SK-N-SH treated with all-trans-retinoic acid at 6 μM for 48 hours (cell line): ENCODE results near the gene ST6GALNAC2.

Experiments used
- ATAC-seq: fragments of 200-7000 bp; cut with Tn5 transposase; 3 replicates; pipeline ENCODE4 v1.9.1; 2020; ENCODE audit warnings: mild to moderate bottlenecking, moderate library complexity
- ARNTL ChIP-seq: fragments of 450-650 bp; formaldehyde crosslinking; IDR thresholded peaks from 2 replicates; pipeline ENCODE4 v1.5.0; 2020; ENCODE audit warnings: low read depth, mild to moderate bottlenecking, moderate library complexity, borderline replicate concordance
- BACH2 ChIP-seq: fragments of 250-450 bp; sonication (Bioruptor Pico); IDR thresholded peaks from 2 replicates; pipeline ENCODE4 v1.9.0; 2021; ENCODE audit warnings: mild to moderate bottlenecking, borderline replicate concordance
- ESRRG ChIP-seq: fragments of 250-450 bp; sonication (Bioruptor Pico); IDR thresholded peaks from 2 replicates; pipeline ENCODE4 v1.6.1; 2021; ENCODE audit warnings: mild to moderate bottlenecking
- GLIS3 ChIP-seq: fragments of 250-450 bp; sonication (Bioruptor Pico); IDR thresholded peaks from 2 replicates; pipeline ENCODE4 v1.5.0; 2020; ENCODE audit warnings: mild to moderate bottlenecking, moderate library complexity
- ISL1 ChIP-seq: fragments of 250-450 bp; sonication (Bioruptor Pico); IDR thresholded peaks from 2 replicates; pipeline ENCODE4 v2.1.2; 2022; ENCODE audit warnings: mild to moderate bottlenecking, moderate library complexity
- OSR1 ChIP-seq: fragments of 250-450 bp; sonication (Bioruptor Pico); IDR thresholded peaks from 2 replicates; pipeline ENCODE4 v1.8.0; 2022; ENCODE audit warnings: moderate library complexity, mild to moderate bottlenecking, inconsistent platforms
- PPARA ChIP-seq: fragments of 250-450 bp; sonication (Bioruptor Pico); IDR thresholded peaks from 2 replicates; pipeline ENCODE4 v1.5.0; 2020; ENCODE audit warnings: mild to moderate bottlenecking, borderline replicate concordance
- RARB ChIP-seq: fragments of 250-450 bp; sonication (Bioruptor Pico); IDR thresholded peaks from 2 replicates; pipeline ENCODE4 v1.8.0; 2021; ENCODE audit warnings: mild to moderate bottlenecking, moderate library complexity
- SNAI2 ChIP-seq: fragments of 250-450 bp; sonication (Bioruptor Pico); IDR thresholded peaks from 2 replicates; pipeline ENCODE4 v1.5.0; 2020; ENCODE audit warnings: mild to moderate bottlenecking, moderate library complexity
- TCF4 ChIP-seq: fragments of 250-450 bp; sonication (Bioruptor Pico); IDR thresholded peaks from 2 replicates; pipeline ENCODE4 v1.8.0; 2021; ENCODE audit warnings: mild to moderate bottlenecking, moderate library complexity, borderline replicate concordance
- TOX ChIP-seq: fragments of 250-450 bp; sonication (Bioruptor Pico); IDR thresholded peaks from 2 replicates; pipeline ENCODE4 v1.8.0; 2021; ENCODE audit warnings: mild to moderate bottlenecking, moderate library complexity, borderline replicate concordance
- ZC3H10 ChIP-seq: fragments of 250-450 bp; sonication (Bioruptor Pico); IDR thresholded peaks from 2 replicates; pipeline ENCODE4 v1.5.1; 2021; ENCODE audit warnings: mild to moderate bottlenecking, moderate library complexity
- ZFP3 ChIP-seq: fragments of 250-450 bp; sonication (Bioruptor Pico); IDR thresholded peaks from 2 replicates; pipeline ENCODE4 v1.5.0; 2020; ENCODE audit warnings: mild to moderate bottlenecking, moderate library complexity
- ZFP30 ChIP-seq: fragments of 450-650 bp; formaldehyde crosslinking; IDR thresholded peaks from 2 replicates; pipeline ENCODE4 v1.5.0; 2022; ENCODE audit warnings: mild to moderate bottlenecking, moderate library complexity
- ZNF565 ChIP-seq: fragments of 450-650 bp; formaldehyde crosslinking; conservative IDR thresholded peaks from 2 replicates; pipeline ENCODE4 v1.5.0; 2020; ENCODE audit warnings: low read depth, mild to moderate bottlenecking, moderate library complexity
- ZNF70 ChIP-seq: fragments of 450-650 bp; formaldehyde crosslinking; IDR thresholded peaks from 2 replicates; pipeline ENCODE4 v1.5.0; 2020; ENCODE audit warnings: mild to moderate bottlenecking, moderate library complexity
- TF ChIP-seq, protein P1 (sequence below): fragments of 250-450 bp; sonication (Bioruptor Pico); IDR thresholded peaks from 2 replicates; pipeline ENCODE4 v1.5.1; 2020; ENCODE audit warnings: low read depth, mild to moderate bottlenecking, moderate library complexity
- TF ChIP-seq, protein P2 (sequence below): fragments of 250-450 bp; sonication (Bioruptor Pico); IDR thresholded peaks from 2 replicates; pipeline ENCODE4 v1.5.1; 2021; ENCODE audit warnings: mild to moderate bottlenecking, moderate library complexity
- TF ChIP-seq, protein P3 (sequence below): fragments of 250-450 bp; sonication (Bioruptor Pico); IDR thresholded peaks from 2 replicates; pipeline ENCODE4 v1.5.0; 2020; ENCODE audit warnings: mild to moderate bottlenecking, moderate library complexity
- TF ChIP-seq, protein P4 (sequence below): fragments of 250-450 bp; sonication (Bioruptor Pico); IDR thresholded peaks from 2 replicates; pipeline ENCODE4 v1.8.0; 2020; ENCODE audit warnings: mild to moderate bottlenecking, moderate library complexity, borderline replicate concordance
- TF ChIP-seq, protein P5 (sequence below): fragments of 250-450 bp; sonication (Bioruptor Pico); IDR thresholded peaks from 2 replicates; pipeline ENCODE4 v1.8.0; 2021; ENCODE audit warnings: low read depth, mild to moderate bottlenecking, moderate library complexity, borderline replicate concordance

Gene ST6GALNAC2

DNA sequence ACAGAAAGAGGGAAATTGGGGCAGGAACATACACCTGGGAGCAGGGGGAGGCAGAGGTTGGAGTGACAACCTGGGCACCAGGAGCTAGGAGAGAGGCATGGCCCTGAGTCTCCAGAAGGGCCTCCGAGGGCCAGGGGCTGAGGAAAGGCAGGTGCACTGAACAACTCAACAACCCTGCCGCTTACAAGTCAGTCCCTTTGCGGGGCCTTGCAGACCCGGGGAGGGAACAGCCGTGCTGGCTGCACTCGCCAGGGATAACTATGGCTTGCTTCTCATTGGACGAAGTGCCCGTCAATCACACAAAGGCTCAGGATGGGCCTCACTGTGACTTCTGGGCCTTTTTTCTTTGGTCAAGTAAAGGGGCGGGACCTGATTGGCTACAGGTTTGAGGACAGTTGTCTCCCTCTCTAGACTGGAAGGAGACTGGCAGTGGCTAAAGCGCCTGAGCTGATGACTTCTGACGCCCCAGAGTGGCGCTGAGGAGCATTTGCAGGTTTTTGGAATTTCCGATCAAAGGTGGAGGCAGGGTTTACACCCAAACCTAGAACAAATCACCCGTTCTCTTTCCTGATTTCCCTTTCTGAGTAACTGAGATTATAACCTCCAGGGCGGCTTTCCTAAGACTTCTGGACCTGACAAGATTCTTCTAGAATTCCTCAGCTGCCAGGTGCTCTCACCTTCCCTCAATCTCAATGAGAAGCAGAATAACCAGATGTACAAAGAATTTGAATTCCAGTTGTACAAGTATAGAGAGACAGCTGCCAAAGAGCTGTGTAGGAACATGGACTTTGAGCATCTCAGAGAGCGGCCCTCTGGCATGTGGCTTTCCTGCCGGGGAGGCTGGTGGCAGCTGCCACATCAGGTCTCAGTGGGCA is 27.6 kb upstream of the ST6GALNAC2 start (continued):
- TF ChIP-seq, protein P1, sequence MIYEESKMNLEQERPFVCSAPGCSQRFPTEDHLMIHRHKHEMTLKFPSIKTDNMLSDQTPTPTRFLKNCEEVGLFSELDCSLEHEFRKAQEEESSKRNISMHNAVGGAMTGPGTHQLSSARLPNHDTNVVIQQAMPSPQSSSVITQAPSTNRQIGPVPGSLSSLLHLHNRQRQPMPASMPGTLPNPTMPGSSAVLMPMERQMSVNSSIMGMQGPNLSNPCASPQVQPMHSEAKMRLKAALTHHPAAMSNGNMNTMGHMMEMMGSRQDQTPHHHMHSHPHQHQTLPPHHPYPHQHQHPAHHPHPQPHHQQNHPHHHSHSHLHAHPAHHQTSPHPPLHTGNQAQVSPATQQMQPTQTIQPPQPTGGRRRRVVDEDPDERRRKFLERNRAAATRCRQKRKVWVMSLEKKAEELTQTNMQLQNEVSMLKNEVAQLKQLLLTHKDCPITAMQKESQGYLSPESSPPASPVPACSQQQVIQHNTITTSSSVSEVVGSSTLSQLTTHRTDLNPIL (CRISPR knock-in tag): no peak
- TF ChIP-seq TOX: no peak
- no peak for TF ChIP-seq RARB (CRISPR knock-in tag)
- no peak for TF ChIP-seq PPARA (CRISPR knock-in tag)

DNA sequence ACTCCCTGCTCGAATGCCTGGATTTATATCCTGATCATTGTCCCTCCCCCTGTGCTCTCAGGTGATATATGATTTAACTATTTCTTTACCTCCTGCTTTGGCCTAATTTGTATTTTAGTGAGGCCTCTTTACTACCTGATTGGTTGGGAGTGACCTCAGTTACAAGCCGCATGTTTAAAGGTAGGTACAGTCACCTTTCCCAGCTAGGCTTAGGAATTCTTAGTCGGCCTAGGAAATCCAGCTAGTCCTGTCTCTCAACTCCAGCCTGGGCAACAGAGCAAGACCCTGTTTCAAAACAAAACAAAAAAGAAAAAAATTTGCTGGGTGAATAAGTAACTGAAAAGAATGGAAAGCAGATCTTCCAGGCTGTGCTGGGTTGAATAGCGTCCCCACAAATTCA is 26.8 kb upstream of the ST6GALNAC2 start:
- no peak for ATAC-seq
- no peak for TF ChIP-seq ZNF565 (CRISPR knock-in tag)
- TF ChIP-seq SNAI2 (CRISPR knock-in tag): no peak
- TF ChIP-seq ZFP3 (CRISPR knock-in tag): no peak
- TF ChIP-seq, protein P2, sequence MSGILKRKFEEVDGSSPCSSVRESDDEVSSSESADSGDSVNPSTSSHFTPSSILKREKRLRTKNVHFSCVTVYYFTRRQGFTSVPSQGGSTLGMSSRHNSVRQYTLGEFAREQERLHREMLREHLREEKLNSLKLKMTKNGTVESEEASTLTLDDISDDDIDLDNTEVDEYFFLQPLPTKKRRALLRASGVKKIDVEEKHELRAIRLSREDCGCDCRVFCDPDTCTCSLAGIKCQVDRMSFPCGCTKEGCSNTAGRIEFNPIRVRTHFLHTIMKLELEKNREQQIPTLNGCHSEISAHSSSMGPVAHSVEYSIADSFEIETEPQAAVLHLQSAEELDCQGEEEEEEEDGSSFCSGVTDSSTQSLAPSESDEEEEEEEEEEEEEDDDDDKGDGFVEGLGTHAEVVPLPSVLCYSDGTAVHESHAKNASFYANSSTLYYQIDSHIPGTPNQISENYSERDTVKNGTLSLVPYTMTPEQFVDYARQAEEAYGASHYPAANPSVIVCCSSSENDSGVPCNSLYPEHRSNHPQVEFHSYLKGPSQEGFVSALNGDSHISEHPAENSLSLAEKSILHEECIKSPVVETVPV (CRISPR knock-in tag): no peak
- no peak for TF ChIP-seq ZNF70
- TF ChIP-seq PPARA (CRISPR knock-in tag): no peak
- TF ChIP-seq ESRRG (CRISPR knock-in tag): no peak
- TF ChIP-seq TOX: no peak
- TF ChIP-seq, protein P3, sequence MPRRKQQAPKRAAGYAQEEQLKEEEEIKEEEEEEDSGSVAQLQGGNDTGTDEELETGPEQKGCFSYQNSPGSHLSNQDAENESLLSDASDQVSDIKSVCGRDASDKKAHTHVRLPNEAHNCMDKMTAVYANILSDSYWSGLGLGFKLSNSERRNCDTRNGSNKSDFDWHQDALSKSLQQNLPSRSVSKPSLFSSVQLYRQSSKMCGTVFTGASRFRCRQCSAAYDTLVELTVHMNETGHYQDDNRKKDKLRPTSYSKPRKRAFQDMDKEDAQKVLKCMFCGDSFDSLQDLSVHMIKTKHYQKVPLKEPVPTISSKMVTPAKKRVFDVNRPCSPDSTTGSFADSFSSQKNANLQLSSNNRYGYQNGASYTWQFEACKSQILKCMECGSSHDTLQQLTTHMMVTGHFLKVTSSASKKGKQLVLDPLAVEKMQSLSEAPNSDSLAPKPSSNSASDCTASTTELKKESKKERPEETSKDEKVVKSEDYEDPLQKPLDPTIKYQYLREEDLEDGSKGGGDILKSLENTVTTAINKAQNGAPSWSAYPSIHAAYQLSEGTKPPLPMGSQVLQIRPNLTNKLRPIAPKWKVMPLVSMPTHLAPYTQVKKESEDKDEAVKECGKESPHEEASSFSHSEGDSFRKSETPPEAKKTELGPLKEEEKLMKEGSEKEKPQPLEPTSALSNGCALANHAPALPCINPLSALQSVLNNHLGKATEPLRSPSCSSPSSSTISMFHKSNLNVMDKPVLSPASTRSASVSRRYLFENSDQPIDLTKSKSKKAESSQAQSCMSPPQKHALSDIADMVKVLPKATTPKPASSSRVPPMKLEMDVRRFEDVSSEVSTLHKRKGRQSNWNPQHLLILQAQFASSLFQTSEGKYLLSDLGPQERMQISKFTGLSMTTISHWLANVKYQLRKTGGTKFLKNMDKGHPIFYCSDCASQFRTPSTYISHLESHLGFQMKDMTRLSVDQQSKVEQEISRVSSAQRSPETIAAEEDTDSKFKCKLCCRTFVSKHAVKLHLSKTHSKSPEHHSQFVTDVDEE (CRISPR knock-in tag): no peak
- no peak for TF ChIP-seq ZC3H10 (CRISPR knock-in tag)
- no peak for TF ChIP-seq RARB (CRISPR knock-in tag)
- no peak for TF ChIP-seq GLIS3 (CRISPR knock-in tag)
- no peak for TF ChIP-seq ZFP30
- TF ChIP-seq TCF4 (CRISPR knock-in tag): no peak
- no peak for TF ChIP-seq ISL1 (CRISPR knock-in tag)
- TF ChIP-seq BACH2 (CRISPR knock-in tag): no peak
- TF ChIP-seq, all 23 proteins: peak for 0

DNA sequence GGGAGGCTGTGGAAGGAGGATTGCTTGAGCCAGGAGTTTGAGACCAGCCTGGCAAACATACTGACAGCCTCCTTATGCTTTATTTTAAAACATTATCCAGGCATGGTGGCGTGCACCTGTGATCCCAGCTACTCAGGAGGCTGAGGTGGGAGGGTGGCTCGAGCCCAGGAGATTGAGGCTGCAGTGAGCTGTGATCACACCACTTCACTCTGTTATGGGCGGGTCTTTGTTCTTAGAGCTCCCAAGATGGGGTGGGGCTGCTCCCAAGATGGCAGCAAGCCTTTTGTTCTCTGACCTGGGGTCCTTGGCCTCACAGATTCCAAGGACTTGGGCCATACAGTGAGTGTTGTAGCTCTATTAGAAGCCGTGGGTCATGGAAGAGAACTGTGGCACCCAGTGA is 26.1 kb upstream of the ST6GALNAC2 start:
- no peak for ATAC-seq
- TF ChIP-seq, protein P2 (CRISPR knock-in tag): no peak
- TF ChIP-seq TOX (no peak), GLIS3 (CRISPR knock-in tag) (no peak), ARNTL (no peak), SNAI2 (CRISPR knock-in tag) (no peak), RARB (CRISPR knock-in tag) (no peak), ESRRG (CRISPR knock-in tag) (no peak), OSR1 (no peak), BACH2 (CRISPR knock-in tag) (no peak), ZNF70 (no peak)
- TF ChIP-seq, protein P3 (CRISPR knock-in tag): no peak
- TF ChIP-seq, protein P4, sequence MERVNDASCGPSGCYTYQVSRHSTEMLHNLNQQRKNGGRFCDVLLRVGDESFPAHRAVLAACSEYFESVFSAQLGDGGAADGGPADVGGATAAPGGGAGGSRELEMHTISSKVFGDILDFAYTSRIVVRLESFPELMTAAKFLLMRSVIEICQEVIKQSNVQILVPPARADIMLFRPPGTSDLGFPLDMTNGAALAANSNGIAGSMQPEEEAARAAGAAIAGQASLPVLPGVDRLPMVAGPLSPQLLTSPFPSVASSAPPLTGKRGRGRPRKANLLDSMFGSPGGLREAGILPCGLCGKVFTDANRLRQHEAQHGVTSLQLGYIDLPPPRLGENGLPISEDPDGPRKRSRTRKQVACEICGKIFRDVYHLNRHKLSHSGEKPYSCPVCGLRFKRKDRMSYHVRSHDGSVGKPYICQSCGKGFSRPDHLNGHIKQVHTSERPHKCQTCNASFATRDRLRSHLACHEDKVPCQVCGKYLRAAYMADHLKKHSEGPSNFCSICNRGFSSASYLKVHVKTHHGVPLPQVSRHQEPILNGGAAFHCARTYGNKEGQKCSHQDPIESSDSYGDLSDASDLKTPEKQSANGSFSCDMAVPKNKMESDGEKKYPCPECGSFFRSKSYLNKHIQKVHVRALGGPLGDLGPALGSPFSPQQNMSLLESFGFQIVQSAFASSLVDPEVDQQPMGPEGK (CRISPR knock-in tag): no peak
- TF ChIP-seq, protein P5, sequence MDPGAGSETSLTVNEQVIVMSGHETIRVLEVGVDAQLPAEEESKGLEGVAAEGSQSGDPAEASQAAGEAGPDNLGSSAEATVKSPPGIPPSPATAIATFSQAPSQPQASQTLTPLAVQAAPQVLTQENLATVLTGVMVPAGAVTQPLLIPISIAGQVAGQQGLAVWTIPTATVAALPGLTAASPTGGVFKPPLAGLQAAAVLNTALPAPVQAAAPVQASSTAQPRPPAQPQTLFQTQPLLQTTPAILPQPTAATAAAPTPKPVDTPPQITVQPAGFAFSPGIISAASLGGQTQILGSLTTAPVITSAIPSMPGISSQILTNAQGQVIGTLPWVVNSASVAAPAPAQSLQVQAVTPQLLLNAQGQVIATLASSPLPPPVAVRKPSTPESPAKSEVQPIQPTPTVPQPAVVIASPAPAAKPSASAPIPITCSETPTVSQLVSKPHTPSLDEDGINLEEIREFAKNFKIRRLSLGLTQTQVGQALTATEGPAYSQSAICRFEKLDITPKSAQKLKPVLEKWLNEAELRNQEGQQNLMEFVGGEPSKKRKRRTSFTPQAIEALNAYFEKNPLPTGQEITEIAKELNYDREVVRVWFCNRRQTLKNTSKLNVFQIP (CRISPR knock-in tag): no peak
- TF ChIP-seq, protein P1 (CRISPR knock-in tag): no peak
